H54 (cell line): Measurements from ENCODE around the gene ANKUB1.

Experiments
- DNase-seq: peaks from one replicate; pipeline ENCODE4 v3.0.0; 2011; ENCODE audit warnings: low spot score, mixed read lengths; ENCODE audit not compliant: insufficient read length
- FAIRE-seq: peaks from 3 replicates; lab custom pipeline; 2011; peaks lifted over from hg19 to GRCh38; lab: Jason Lieb, UNC
- POLR2A ChIP-seq: IDR thresholded peaks from 2 replicates; pipeline ENCODE4 v1.6.1; 2011; ENCODE audit warnings: low read depth, mild to moderate bottlenecking, low read length

Gene ANKUB1

DNA sequence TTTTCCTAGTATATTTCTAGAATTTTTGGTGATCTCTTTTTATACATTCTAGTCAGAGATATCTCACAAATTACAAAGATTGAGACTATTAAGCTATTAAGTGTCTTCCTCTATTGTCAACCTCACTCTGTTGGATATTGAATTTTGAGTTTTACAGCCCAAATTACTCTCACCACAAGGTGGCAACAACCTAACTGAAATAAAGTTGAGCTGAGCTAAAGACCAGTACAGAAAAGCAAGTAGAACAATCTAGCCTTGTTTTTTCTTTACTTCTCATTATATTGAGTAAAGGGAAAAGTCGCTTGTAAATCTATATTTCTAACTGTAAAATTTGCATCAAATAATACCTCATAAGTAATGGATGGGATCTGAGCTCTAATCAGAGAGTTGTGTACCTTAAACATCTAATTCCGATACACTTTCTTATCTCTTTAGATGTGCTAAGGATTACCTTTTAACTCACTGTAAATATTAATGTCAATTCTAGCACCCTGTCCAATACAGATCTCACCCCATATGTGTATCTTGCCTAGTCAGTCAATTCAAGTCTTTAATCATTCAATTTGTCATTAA, 26.5 kb downstream of the ANKUB1 start:
- no peak for TF ChIP-seq POLR2A
- DNase-seq (no peak), FAIRE-seq (peak; percentile 93)

DNA sequence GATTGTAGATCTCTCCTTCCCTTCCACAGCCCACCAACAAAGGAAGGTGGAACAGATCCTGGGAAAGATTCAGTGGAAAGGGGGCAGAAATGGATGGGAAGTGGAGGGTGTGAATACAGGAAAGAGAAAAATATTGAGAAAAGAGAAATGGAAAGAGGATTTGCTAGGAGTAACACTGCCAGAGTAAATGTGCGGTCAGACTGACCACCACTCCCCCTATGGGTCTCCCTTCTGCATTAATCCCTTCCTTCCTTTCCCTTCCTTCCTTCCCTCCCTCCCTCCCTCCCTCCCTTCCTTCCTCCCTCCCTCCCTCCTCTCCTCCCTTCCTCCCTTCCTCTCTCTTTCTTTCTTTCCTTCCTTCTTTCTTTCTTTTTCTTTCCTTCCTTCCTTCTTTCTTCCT, 28.1 kb downstream of the ANKUB1 start:
- no peak for FAIRE-seq
- no peak for TF ChIP-seq POLR2A
- no peak for DNase-seq

DNA sequence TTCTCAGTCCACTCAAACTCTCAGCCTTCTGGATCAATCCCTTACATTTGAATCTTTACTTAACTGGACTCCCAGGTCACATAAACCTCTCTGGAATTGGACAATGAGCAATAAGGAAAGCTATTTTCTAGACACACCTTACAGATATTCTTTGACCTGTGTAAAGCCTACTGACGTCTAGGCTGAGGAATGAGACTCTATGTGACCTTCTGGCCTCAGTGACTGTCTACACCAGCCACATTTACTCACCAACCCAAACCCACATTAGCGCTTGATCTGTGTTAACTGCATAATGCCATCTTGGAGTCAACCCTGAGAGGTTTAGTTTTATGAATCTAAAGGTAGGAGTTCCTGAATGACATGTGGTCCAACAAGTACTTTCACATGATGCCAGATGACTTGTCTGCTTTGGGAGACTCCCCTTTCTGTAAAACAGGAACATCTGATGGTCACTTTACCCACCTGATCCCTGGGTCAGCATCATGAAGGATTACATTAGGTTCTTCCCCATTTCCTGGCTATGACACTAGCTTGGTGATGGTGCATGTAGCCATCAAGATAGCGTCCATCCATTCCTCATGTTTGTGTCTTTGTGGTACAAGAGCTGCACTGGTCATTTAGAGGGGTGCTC, 28.7 kb downstream of the ANKUB1 start:
- FAIRE-seq: no peak
- TF ChIP-seq POLR2A: no peak

DNA sequence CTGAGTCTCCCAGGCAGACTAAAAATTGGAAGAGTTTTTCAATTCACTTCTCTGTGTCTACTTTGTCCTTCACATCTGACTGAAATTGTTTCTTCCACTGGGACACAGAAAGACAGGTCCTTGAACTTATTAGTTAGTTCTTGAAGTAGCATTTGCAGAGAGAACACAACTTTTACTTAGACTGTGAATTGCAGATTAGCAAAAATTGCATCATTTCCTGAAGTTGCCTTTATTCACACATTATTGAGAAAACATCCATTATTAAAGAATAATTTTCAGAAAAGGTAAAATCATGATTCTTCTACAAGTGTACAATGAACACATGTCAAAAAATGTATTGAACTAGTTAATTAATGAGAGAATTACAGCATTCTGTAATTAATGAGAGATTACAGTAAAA, 38.6 kb downstream of the ANKUB1 start:
- FAIRE-seq: no peak
- TF ChIP-seq POLR2A: no peak
- no peak for DNase-seq

More for the DNA sequence above, 28.7 kb downstream of the ANKUB1 start:
- no peak for DNase-seq

DNA sequence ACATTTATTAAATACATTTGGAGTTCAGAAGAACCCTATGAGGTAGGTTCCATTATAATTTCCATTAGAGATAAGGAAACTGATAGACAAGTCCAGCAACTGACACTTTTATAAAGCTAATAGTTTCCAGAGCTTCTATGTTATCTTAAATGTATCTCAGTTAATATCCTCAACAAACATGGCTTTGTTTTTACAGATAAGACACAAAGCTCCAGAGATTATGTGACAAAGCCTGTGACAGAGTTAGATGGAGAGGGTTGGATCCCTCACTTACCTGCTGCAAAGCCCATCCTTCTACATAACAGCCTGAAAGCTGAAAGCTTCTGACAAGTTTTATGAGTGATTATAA, 39.6 kb downstream of the ANKUB1 start:
- FAIRE-seq (no peak), DNase-seq (no peak)
- no peak for TF ChIP-seq POLR2A

DNA sequence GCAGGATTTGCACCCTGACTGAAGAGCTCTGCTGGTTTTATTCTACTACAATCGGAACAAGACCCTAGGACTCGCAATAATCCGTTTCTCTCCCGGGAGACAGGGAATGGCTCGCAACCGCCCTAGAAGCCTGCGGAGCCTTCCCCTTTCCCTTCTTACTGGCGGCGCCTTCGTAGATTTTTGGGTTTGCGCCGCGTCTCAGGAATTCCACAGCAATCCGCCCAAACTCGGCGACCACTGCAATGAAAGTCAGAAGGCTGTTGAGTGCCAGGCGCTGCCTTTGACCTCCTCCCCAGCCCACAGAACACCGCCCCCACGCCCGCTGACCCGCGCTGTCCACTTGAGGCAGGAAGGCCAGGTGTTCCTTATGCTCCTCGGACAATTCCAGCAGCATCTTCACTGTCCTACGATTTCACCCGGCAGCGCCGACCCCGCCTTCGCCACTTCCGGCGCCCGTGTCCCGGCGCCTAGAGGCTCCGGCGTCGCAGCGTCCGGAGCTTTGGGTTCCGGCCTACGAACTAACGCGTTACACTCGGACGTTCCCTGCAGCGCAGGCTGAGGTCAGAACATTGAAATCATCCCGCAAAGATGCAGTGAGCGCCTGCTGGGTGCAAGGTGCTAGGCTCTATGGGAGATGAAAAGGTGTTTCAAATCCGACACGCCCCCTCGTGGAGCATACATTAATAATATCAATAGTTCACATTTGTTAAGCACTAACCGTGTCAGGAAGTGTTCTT, 40.1 kb downstream of the ANKUB1 start, which contains the start of gene COMMD2:
TSS of gene COMMD2 (minus strand) at position 439 of the 737 bp plus-strand sequence. CDS start at position 394, 45 bp downstream.
- FAIRE-seq: peak; percentile 96
- DNase-seq: peak; percentile 65
- peak; percentile 81 for TF ChIP-seq POLR2A

DNA sequence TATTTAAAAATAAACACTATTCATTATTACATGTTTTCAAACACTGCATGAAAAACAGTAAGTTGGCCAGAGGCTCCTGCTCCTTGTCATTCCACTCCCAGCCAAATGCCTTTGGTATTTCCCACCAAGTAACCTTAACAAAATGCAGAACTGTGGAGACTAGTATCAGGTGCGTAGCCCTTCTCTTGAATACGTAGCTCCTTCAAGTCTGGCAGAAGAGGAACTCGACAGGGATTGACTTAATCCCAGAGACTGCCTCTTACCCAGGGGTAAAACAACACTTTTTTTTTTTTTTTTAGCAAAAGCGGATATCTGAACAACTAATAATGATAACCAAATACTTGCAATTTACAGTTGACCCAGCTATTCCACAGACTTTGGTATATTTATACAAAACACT, 40.8 kb downstream of the ANKUB1 start:
- DNase-seq (no peak), FAIRE-seq (no peak)
- TF ChIP-seq POLR2A: no peak

DNA sequence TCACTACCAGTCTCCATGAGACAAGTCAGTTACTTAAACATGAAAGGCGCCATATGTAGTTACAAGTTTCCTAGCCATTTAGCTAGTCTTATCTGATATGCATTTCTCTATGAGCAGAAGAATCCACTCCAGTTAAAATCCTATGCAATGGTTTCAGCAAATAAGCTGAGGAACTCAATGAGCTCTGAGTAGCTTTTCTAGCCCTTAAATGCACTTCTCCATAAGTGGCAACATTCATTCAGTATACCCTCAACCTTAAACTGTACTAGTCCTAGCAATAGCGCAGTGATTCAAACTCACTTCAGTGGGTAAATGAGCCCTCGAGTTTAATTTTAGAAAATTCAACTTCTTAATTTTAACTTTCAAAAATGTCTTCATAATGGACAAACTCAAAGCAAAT, 47.7 kb downstream of the ANKUB1 start:
- TF ChIP-seq POLR2A: no peak
- FAIRE-seq (no peak), DNase-seq (no peak)

DNA sequence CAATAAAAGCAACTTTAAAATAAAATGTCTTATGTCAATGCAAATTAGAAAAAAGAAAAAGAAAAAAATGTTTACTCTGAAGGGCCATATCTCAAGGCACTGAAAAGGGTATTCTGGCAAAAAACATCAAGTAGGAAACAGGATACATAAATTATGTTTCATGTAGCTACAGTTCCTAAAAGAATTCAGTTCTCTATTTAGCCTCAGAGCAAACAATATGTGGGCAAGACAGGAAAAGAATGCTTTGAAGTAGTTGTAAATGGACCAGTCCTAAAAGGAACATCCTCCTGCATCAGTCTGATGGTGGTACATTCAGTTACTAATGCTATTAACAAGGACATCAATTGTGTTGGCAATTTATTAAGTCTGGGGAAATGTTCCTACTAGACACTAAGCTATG, 48.2 kb downstream of the ANKUB1 start:
- TF ChIP-seq POLR2A: no peak
- no peak for DNase-seq
- no peak for FAIRE-seq

DNA sequence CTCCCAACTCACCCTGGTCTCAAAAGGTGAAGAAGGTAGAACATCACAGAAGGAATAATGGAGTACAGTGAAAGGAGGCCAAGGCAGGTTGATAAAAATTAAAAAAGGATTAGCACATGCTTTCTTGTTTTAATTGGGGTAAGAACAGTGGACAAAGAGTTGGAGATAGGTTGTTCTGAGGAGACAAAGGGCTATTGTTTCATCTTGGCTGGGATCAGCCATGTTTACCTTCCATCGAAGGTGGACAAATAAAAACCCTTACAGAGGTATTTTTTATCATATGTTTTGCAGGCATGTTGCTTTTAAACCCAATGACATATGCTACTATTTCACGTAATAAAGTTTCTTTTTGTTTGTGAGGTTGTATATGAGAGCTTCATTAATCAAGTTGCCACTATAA, 53.0 kb downstream of the ANKUB1 start:
- DNase-seq (no peak), FAIRE-seq (no peak)
- TF ChIP-seq POLR2A: no peak

DNA sequence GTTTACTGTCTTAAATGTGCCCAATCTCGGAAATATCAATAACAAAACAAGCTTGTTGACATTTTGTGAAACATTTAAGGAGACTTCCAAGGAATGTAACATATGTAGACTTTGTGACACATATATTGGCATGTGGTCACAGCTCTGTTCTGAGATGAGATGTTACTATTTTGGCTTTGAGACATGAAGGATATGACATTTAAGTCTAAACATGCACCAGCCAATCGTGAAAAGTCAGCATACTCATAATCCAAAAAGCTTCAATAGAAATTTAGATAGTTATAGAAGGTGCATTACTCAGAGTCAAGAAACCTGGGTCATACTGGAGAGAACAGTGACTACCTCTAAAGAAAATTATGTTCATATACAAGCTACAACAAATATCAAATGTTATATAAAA, 53.5 kb downstream of the ANKUB1 start:
- no peak for TF ChIP-seq POLR2A
- no peak for FAIRE-seq
- DNase-seq: no peak

DNA sequence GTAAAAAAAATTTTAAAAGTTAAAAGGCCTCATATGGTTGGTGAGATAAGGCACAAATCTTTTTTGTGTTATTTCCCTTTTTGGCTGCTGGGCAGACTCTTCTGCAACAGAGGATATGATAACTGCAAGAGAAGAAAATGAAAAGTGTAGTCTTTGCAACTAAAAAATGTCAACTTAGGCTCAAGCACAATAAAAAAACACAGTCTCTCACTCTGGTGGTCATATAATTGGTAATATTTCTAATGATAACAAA, 55.5 kb downstream of the ANKUB1 start:
- no peak for TF ChIP-seq POLR2A

DNA sequence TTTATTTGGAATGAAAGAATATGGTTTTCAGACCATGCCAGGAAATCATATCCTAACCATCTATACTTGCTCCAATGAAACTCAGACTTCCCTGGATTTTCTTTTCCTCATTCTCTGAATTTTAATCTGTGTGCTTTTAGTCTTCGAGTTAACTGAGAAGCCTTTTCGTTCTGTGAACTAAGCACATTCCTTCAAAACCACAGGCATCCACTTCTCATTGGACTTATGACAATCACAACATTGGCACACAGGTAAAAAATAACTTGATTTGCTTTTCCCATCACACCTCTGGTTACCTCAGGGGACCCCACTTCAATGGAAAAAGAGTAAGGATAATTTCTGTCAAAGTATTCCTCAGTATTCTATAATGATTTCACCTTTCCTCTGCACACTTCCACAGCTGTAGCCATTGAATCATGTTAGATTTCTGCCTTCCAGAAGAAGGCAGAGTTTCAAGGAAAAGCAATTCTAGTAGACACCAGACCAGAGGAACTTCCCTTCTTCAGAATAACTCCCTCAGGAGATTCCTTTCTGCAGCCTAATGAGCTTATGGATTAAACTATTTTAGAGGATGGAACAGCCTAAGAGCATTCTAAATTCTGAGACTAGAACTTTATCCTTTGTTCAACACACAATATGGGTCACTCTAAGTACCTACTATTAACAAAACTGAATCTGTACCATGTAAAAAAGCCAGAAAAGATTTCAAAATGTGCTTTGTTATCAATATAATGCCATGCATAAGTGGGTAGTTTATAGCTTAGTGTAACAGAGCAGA, 56.0 kb downstream of the ANKUB1 start:
- no peak for DNase-seq
- FAIRE-seq: peak; percentile 94
- TF ChIP-seq POLR2A: no peak

More for the DNA sequence above, 55.5 kb downstream of the ANKUB1 start:
- FAIRE-seq (no peak), DNase-seq (no peak)

DNA sequence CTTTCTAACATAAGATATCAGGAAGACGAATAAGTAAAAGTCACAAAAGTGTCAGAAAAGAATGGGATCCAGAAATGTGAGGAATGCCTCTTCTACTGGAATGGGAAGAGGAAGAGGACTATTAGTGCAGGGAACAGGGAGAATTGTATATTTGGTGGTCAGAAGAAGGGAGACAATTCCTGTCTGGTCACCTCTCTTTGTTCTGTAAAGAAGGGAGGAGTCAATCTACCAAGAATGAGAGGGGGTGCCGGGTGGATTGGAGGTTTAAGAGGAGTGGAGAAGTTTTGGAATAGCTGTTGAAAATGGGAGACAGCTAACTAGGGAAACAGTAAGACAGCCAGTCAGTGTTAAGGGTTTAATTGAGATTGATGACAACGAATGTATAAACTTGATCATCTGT, 60.1 kb downstream of the ANKUB1 start:
- no peak for FAIRE-seq

DNA sequence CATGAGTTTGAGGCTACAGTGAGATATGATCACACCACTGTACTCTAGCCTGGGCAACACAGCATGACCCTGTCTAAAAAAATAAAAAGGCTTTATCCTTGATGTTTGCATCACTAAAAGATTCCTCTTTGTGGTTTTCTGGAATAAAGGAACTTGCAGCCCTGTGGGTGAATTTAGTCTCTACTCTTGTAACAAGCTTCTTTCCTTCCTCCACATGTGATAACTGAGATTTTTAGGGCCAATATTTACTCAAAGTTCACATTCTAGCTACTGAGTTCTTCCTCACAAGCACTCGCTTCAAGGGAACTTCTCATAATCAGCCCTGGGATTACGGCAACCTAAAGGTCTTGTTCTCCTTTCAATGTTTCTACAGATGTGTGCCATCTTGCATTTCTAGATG, 64.7 kb downstream of the ANKUB1 start:
- FAIRE-seq (no peak), DNase-seq (no peak)
- no peak for TF ChIP-seq POLR2A

More for the DNA sequence above, 60.1 kb downstream of the ANKUB1 start:
- no peak for TF ChIP-seq POLR2A
- DNase-seq: no peak
